CD4-positive, alpha-beta T cell treated with Interleukin-15 for 1 hour (primary cell): ENCODE measurements around the gene UVSSA.
A peak's percentile ranks its signal among the peaks of the same experiment; 100 is the strongest.
"Not testable (repeated sequence)": the region's sequence is repeated elsewhere in the genome, so short reads cannot be mapped to it uniquely, and the experiment has no call there.

Source experiments
- DNase-seq: peaks from one replicate; pipeline ENCODE4 v3.0.0-alpha.2; 2020

Gene UVSSA

GRCh38 chr4:1316537-1317168, 30.4 kb upstream of the UVSSA start:
- no peak for DNase-seq

- DNase-seq: no peak
Observed at GRCh38 chr4:1317177-1318045, 29.6 kb upstream of the UVSSA start.

GRCh38 chr4:1318046-1318375, 29.0 kb upstream of the UVSSA start:
- no peak for DNase-seq

- DNase-seq: no peak
Observed at GRCh38 chr4:1318488-1319213, 28.4 kb upstream of the UVSSA start.

GRCh38 chr4:1321486-1321885, 25.5 kb upstream of the UVSSA start:
- DNase-seq: no peak

- DNase-seq: no peak
Observed at GRCh38 chr4:1321946-1322650, 24.9 kb upstream of the UVSSA start.

- no peak for DNase-seq
Observed at GRCh38 chr4:1323280-1323634, 23.8 kb upstream of the UVSSA start.

GRCh38 chr4:1323635-1324442, 23.2 kb upstream of the UVSSA start:
- no peak for DNase-seq

GRCh38 chr4:1324443-1325175, 22.4 kb upstream of the UVSSA start:
- DNase-seq: not testable (repeated sequence)

GRCh38 chr4:1325176-1325480, 21.9 kb upstream of the UVSSA start:
- no peak for DNase-seq

GRCh38 chr4:1325681-1326635, 21.1 kb upstream of the UVSSA start:
- DNase-seq: no peak

- no peak for DNase-seq
Observed at GRCh38 chr4:1326751-1327525, 20.1 kb upstream of the UVSSA start.

- no peak for DNase-seq
Observed at GRCh38 chr4:1327526-1328266, 19.3 kb upstream of the UVSSA start.

- no peak for DNase-seq
Observed at GRCh38 chr4:1328267-1329155, 18.5 kb upstream of the UVSSA start.

GRCh38 chr4:1329408-1330371, 17.3 kb upstream of the UVSSA start:
- DNase-seq: peak; percentile 63

- peak; percentile 62 for DNase-seq
Observed at GRCh38 chr4:1330761-1331590, 16.0 kb upstream of the UVSSA start.
